Naive thymus-derived CD8-positive, alpha-beta T cell (primary cell): ENCODE results near the gene EXD3. TPM values are rescaled to one million over a fixed set of nuclear protein-coding genes. Genes with fewer than 3 reads are reported as not detected.

ENCODE experiments used
- ATAC-seq, 2 donors: fragments of 150-1000 bp; cut with Tn5 transposase in 1 of 2; sonication (Bioruptor Pico), chemical (Tn5 transposase) in 1 of 2; 1 replicate in 1 of 2; 2 replicates in 1 of 2; pipeline ENCODE4 v1.10.0; 2021; ENCODE audit warnings: mild to moderate bottlenecking in 2 of 2, moderate library complexity in 2 of 2
- POLR2A ChIA-PET: fragments of 350-600 bp; sonication (Branson Sonifier 250); formaldehyde crosslinking; loops from one replicate; lab custom pipeline; 2021; ENCODE audit warnings: antibody characterized with exemption; lab: Charles Lee
- DNase-seq, 10 donors: peaks; one replicate each; pipeline versions ENCODE4 v3.0.0 to v3.0.0-alpha.2; 2020 to 2022
- H3K27ac Mint-ChIP-seq, 10 donors: one replicate each; pipeline ENCODE4 v1.8.0; 2020 to 2022; ENCODE audit warnings: mild to moderate bottlenecking in 10 of 10, mixed read lengths in 10 of 10, moderate library complexity in 4 of 10, inconsistent platforms in 1 of 10
- H3K27me3 Mint-ChIP-seq, 5 donors: one replicate each; pipeline ENCODE4 v1.8.0; 2021 to 2022; ENCODE audit warnings: mixed read lengths in 5 of 5
- H3K36me3 Mint-ChIP-seq, 3 donors: one replicate each; pipeline ENCODE4 v1.8.0; 2020 to 2022; ENCODE audit warnings: mixed read lengths in 3 of 3, mild to moderate bottlenecking in 2 of 3, inconsistent platforms in 1 of 3
- H3K4me1 Mint-ChIP-seq, 4 donors: one replicate each; pipeline ENCODE4 v1.8.0; 2021 to 2022; ENCODE audit warnings: mixed read lengths in 4 of 4
- H3K4me3 Mint-ChIP-seq, 10 donors: one replicate each; pipeline ENCODE4 v1.8.0; 2020 to 2022; ENCODE audit warnings: mild to moderate bottlenecking in 10 of 10, mixed read lengths in 10 of 10, moderate library complexity in 6 of 10, inconsistent platforms in 1 of 10
- H3K9me3 Mint-ChIP-seq, 9 donors: one replicate each; pipeline ENCODE4 v1.8.0; 2020 to 2022; ENCODE audit warnings: mixed read lengths in 9 of 9, mild to moderate bottlenecking in 3 of 9, inconsistent platforms in 1 of 9, moderate library complexity in 1 of 9
- polyA plus RNA-seq, 3 donors: library from polyadenylated mRNA; unstranded; fragments of 300-500 nt; fragmentation: Illumina TruSeq; gene quantifications; one replicate each; pipeline ENCODE4 v1.2.3, GENCODE V29; 2021
- total RNA-seq, 8 experiments: library from RNA in 2 of 8; stranded (reverse) in 2 of 8; gene quantifications; one replicate each; pipeline ENCODE4 v1.2.3 and lab custom pipeline; 2021 to 2026

Gene EXD3
- total and polyA plus RNA-seq, 5 experiments from 2014 or later: 2.6 to 28.3 (median 4.3) TPM

DNA sequence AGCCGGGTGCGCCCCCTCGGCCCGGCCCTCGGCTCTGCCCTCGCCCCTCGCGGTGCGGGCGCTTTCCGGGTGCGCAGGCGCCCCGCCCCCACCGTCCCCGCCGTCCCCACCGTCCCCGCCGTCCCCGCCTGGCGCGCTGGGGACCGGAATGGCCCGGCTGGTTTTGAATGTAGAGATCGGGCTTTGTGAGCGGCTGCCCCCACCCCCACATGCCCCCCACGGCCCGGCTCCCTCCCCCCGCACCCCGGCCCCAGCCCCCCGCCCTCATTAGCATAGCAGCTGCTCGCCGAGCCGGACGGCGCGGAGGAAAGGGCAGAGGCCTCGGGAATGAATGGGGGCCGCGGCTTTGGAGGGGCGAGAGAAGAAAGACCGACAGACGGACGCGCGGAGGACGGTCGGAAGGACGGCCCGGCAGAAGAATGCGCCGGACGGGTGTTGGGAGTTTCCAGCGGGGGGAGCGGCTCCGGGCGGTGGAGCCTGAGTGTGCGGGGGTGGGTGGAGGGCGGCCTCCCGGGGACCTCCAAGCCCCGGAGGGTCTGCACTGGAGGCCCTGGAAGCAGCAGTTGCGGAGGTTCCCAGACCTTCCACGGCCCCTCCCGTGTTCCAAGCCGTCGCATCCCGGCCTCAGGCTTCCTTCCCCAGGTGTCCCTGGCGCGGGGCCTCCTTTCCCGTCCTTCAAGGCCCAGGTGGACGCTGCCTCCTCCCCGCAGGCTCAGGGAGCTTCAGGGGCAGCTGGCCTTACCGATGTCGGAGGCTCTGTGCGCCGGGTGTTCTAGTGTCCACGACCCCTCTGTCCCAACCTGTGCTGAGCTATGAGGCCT, 126.9 kb downstream of the EXD3 start:
- H3K27ac Mint-ChIP-seq: peak overlapping the region in 2 of 10 donors; percentile 31 to 55
- DNase-seq (peak in 1 of 10 donors; percentile 8), ATAC-seq (peak; percentile 10 to 26)
- peak overlapping the region; percentile 54 to 82 (median 73) for H3K4me3 Mint-ChIP-seq
- peaks cover 9 to 56% (median 27%) of the 10 kb centered on the region in 5 donors for H3K27me3 Mint-ChIP-seq
- peaks cover 0 to 4% (median 0%) of the 10 kb centered on the region in 9 donors for H3K9me3 Mint-ChIP-seq
- H3K36me3 Mint-ChIP-seq: peaks cover 0 to 2% (median 0%) of the 10 kb centered on the region in 3 donors
- H3K4me1 Mint-ChIP-seq: peaks cover 4 to 21% (median 17%) of the 10 kb centered on the region in 4 donors
- POLR2A ChIA-PET: no interaction called here

DNA sequence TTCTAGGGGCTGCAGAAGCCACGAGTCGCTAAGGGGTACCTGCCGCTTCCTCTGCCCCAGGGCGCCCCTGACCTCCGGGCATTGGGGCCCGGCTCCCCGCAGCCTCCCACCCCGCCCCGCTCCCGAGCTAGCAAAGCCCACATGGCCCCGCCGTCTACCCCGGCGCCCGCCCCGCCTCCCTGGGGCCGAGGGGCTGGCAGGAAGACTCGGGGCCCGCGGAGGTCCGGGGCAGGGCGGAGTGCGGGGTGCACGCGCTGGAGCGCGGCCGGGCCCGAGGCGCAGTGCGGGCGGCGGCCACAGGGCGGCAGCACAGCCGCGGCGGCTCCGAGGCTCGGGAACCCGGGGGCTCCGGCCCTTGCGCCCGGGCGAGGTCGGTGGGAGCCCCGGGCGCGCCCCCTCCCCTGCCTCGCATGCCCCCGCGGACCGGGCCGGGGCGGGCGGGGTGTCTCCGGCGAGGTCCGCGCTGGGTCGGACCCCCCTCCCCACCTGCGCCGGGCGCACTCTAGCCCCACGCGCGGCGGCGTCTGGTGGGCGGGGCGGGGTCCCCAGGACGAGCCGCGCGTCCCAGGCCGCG, 127.6 kb downstream of the EXD3 start:
- H3K36me3 Mint-ChIP-seq: peaks cover 0 to 2% (median 0%) of the 10 kb centered on the region in 3 donors
- peaks cover 0 to 4% (median 0%) of the 10 kb centered on the region in 9 donors for H3K9me3 Mint-ChIP-seq
- peaks cover 2 to 17% (median 12%) of the 10 kb centered on the region in 4 donors for H3K4me1 Mint-ChIP-seq
- peaks cover 9 to 53% (median 25%) of the 10 kb centered on the region in 5 donors for H3K27me3 Mint-ChIP-seq
- ATAC-seq (peak; percentile 86 to 88), DNase-seq (peak in 7 of 10 donors; percentile 28 to 61 (median 52))
- POLR2A ChIA-PET: no interaction called here
- peak overlapping the region in 8 of 10 donors; percentile 24 to 58 (median 48) for H3K4me3 Mint-ChIP-seq
- no peak overlapping the region for H3K27ac Mint-ChIP-seq

DNA sequence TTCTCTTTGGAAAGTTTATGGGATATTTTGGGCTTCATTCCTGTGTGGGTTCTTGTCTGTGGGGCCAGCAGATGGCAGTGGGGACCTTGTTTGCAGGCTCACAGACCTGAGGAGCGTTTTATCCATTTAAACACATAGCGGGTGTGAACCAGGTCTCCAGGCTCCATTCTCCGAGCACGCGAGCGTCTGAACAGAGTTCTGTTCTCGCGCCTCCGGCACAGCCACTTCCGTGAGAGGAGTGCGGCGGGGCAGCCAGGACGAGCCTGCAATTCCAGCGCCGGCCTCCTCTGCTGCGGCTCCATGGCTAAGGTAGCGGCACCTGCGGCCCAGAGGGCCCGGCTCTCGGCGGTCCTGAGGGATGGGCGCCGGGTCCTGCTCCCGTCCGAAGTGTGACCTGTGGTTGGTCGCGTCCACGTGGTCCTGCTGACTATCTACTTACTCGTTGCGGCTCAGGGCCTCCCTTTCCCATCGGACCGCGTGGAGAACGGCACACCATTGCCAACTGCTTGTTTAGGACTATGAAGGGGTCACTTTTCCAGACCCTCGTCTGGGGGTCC, 128.2 kb downstream of the EXD3 start:
- peaks cover 2 to 14% (median 11%) of the 10 kb centered on the region in 4 donors for H3K4me1 Mint-ChIP-seq
- H3K4me3 Mint-ChIP-seq: peak overlapping the region; percentile 29 to 62 (median 56)
- POLR2A ChIA-PET: no interaction called here
- peaks cover 0 to 2% (median 0%) of the 10 kb centered on the region in 3 donors for H3K36me3 Mint-ChIP-seq
- ATAC-seq: peak; percentile 35 to 48
- peaks cover 9 to 53% (median 21%) of the 10 kb centered on the region in 5 donors for H3K27me3 Mint-ChIP-seq
- no peak overlapping the region for H3K27ac Mint-ChIP-seq
- DNase-seq: peak in 1 of 10 donors; percentile 3
- peaks cover 0 to 4% (median 0%) of the 10 kb centered on the region in 9 donors for H3K9me3 Mint-ChIP-seq

DNA sequence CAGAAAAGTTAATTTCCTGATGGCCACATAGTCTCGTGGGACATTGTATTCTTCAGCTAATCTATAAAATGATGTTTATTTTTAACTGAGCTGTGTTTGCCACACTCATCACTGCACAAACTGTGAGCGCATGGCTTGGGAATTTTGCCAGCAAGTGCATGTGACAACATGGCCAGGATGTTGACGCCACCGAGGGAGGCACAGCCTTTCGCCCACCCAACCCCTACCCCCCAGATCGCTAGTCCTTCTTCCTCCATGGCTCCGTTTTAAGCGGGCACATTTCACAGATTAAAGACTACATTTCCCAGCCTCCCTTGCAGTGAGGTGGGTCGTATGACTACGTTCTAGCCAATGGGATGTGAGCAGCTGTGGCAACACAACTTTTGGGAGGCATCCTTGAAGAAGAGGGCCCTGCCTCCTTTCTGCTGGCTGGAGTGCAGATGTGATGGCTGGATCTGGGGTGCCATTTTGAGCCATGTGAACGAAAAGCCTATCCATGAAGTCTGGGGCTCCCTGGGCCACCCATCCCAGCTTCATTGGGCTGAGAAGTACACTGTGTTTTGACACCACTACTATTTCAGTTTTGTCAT, 128.8 kb downstream of the EXD3 start:
- POLR2A ChIA-PET: interaction anchor here (0.8 to 1.5 kb wide), 2 partner anchors 28 to 258 kb away, joined by 3 read pairs; partner anchors contain the start of gene MRPL41
- H3K4me3 Mint-ChIP-seq: peak overlapping the region; percentile 29 to 62 (median 56)
- no peak for DNase-seq
- H3K36me3 Mint-ChIP-seq: peaks cover 0 to 2% (median 0%) of the 10 kb centered on the region in 3 donors
- peaks cover 2 to 13% (median 11%) of the 10 kb centered on the region in 4 donors for H3K4me1 Mint-ChIP-seq
- H3K27me3 Mint-ChIP-seq: peaks cover 9 to 50% (median 21%) of the 10 kb centered on the region in 5 donors
- H3K9me3 Mint-ChIP-seq: peaks cover 0 to 4% (median 0%) of the 10 kb centered on the region in 9 donors
- peak in 1 of 2 donors; percentile 52 for ATAC-seq
- H3K27ac Mint-ChIP-seq: peak overlapping the region in 1 of 10 donors; percentile 8

DNA sequence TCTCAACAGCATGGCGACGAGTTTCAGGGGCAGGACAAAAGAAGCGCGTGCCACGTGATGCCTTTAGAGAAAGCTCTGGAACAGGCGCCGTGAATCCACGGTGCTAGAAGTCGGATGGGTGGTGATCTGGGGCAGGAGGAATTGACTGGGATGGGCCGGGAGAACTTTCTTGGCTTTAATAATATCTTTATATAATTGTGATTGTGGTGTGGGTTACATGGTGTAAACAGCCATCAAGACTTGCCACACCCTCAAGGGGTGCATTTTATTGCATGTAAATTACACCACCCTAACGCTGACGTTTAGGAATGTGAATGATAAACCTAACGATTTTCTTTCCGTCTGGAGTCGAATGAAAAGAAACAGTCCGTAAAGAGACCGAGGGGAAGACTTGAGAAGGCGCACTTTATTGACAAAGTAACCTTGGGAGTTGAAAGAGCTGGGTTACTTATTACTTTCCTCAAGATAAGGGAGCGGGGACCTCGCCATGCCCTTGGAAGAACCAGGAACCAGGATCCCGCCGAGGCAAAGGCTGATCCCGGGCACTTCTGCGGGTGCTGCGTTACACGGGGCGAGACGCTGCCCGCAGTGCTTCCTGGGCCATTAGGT, 129.4 kb downstream of the EXD3 start:
- no peak for DNase-seq
- H3K4me1 Mint-ChIP-seq: peaks cover 2 to 13% (median 11%) of the 10 kb centered on the region in 4 donors
- H3K27me3 Mint-ChIP-seq: peaks cover 9 to 46% (median 21%) of the 10 kb centered on the region in 5 donors
- POLR2A ChIA-PET: interaction anchor here (0.7 to 1.5 kb wide), 3 partner anchors 26 to 258 kb away, joined by 3 to 6 read pairs (median 3); partner anchors contain the start of gene MRPL41
- H3K9me3 Mint-ChIP-seq: peaks cover 0 to 4% (median 0%) of the 10 kb centered on the region in 9 donors
- no peak for ATAC-seq
- H3K36me3 Mint-ChIP-seq: peaks cover 0 to 2% (median 0%) of the 10 kb centered on the region in 3 donors
- H3K27ac Mint-ChIP-seq: peak overlapping the region in 1 of 10 donors; percentile 8
- H3K4me3 Mint-ChIP-seq: peak overlapping the region in 5 of 10 donors; percentile 18 to 39 (median 26)

DNA sequence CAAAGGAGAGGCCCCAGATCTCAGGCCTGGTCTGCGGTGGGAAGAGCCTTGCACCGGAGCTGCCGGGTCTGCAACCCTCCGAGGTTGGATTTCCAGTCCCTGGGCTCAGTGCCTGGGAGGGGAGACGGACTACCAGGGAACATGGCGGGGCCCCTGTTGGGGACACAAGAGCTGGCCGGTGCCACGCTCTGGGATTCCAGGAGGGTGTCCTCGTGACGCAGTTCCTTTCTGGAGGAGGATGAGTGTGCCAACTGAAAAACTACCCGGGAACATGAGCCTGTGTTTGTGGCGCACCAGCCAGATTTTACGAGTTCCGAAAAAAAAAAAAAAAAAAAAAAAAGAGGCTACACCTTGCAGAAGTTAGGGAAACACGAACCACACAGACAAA, 129.9 kb downstream of the EXD3 start:
- POLR2A ChIA-PET: interaction anchor here (0.5 to 1.5 kb wide), 4 partner anchors 26 to 259 kb away, joined by 3 to 7 read pairs (median 4); partner anchors contain the start of gene MRPL41
- peak overlapping the region in 2 of 10 donors; percentile 18 to 26 for H3K4me3 Mint-ChIP-seq
- H3K36me3 Mint-ChIP-seq: peaks cover 0 to 2% (median 0%) of the 10 kb centered on the region in 3 donors
- ATAC-seq (no peak), DNase-seq (no peak)
- no peak overlapping the region for H3K27ac Mint-ChIP-seq
- peaks cover 2 to 13% (median 11%) of the 10 kb centered on the region in 4 donors for H3K4me1 Mint-ChIP-seq
- peaks cover 9 to 43% (median 21%) of the 10 kb centered on the region in 5 donors for H3K27me3 Mint-ChIP-seq
- H3K9me3 Mint-ChIP-seq: peaks cover 0 to 4% (median 0%) of the 10 kb centered on the region in 9 donors

DNA sequence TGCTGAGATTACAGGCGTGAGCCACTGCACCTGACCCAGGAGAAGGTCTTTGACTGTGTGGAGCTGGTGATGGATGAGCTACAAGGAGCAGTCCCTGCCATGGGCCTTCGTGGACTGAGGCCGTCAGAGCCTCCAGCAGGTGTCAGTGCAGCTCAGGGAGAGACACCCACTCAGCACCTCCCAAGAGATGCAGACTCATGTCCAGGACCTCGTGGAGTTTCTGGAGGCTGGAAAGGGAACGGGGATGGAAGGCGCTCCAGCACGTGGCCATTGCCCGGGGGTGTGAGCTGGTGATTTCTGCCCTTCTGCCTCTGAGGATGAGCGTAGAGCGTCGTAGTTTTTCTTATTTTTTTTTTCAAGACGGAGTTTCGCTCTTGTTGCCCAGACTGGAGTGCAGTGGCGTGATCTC, 136.0 kb downstream of the EXD3 start:
- no peaks in the 10 kb centered on the region for H3K36me3 Mint-ChIP-seq
- H3K27ac Mint-ChIP-seq: peak overlapping the region in 1 of 10 donors; percentile 44
- H3K9me3 Mint-ChIP-seq: peaks cover 0 to 5% (median 0%) of the 10 kb centered on the region in 9 donors
- H3K4me1 Mint-ChIP-seq: peaks cover 0 to 15% (median 3%) of the 10 kb centered on the region in 4 donors
- ATAC-seq (peak; percentile 56 to 67), DNase-seq (peak in 1 of 10 donors; percentile 4)
- no peak overlapping the region for H3K4me3 Mint-ChIP-seq
- peaks cover 1 to 40% (median 5%) of the 10 kb centered on the region in 5 donors for H3K27me3 Mint-ChIP-seq
- POLR2A ChIA-PET: interaction anchor here (0.7 kb wide), 1 partner anchor 250 kb away, joined by 7 read pairs; no protein-coding TSS in a partner anchor

DNA sequence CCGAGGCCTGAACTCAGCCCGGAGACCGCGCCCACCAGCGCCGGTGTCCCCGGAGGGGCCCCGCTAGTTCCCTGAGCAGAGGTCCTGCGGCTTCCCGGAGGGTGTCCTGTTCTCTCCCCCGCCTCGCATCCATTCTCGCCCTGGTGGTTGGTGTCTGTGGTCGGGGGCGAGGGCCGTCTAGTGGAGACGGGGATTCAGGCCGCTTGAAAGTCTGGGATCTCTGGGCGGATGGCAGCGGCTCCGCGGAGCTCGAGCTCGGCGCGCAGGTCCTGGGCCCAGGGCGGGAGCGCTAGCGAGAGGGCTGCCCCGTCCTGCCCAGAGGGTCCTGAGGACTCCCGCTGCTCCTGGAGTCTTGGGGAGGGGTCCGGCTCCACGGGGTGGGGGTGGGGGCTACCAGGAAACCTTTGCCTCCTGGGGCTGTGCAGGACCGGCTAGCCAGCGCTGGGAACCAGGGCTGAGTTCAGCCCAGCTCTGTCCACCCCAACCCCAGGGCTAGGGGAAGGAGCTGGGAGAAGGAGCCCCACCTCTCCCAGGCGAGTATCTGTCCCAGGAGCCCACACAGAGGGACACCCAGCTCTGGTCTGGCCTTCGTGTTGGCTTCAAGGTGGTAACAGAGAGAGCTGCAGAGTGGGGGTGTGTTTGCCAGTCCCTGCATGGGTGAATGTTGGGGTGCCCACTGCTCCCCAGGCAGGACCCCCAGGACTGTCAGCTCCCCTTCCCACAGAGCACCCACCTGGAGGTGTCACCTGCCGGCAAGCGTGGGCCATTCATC, 141.4 kb downstream of the EXD3 start:
- POLR2A ChIA-PET: no interaction called here
- DNase-seq (no peak), ATAC-seq (no peak)
- Mint-ChIP-seq H3K4me1 (peaks cover 7 to 16% (median 11%) of the 10 kb centered on the region in 4 donors), H3K27ac (peak overlapping the region in 1 of 10 donors; percentile 49), H3K4me3 (no peak overlapping the region), H3K36me3 (peaks cover 0 to 2% (median 0%) of the 10 kb centered on the region in 3 donors), H3K27me3 (peaks cover 1 to 44% (median 6%) of the 10 kb centered on the region in 5 donors), H3K9me3 (peaks cover 0 to 5% (median 0%) of the 10 kb centered on the region in 9 donors)

DNA sequence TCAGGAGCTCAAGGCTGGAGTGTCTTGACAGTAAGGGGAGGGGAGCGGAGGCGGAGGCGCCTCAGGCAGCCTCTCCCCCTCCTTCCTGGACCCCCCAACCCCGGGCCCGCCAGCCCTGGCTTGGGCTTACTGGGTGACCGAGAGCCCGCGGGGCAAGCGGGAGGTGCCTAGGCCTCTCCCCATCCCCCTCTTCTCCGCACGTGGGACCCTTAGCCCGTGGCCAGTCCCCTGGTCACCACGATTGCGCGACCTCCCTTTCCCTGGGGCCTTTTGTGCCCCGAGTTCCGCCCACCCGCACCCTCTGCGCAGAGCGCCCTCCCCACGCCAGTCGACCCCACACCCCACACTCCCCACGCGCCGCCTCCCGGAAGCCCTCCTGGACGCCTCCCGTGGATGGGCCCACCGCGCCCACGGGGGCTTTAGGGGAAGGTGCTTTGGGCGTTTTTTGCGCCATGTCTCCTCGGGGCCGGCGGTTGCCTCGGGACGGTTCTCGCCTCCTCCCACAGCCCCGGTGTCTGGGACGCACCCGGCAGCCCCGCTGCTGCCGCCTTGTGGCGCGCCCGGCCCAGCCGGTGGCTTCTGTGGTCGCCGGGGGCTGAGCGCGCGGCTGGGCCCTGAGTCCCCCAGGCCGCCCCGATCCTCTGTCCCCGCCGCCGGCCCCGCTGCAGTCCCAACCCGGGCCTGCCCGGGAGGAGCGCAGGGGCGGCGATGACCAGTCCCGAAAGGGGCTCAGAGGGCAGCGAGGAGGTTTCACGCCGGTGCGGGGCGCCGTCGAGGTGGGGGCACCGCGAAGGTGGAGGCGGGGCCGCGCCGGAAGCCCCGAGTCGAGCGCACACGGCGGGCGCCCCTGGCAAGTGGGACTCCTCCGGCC, 142.3 kb downstream of the EXD3 start:
- H3K9me3 Mint-ChIP-seq: peaks cover 0 to 5% (median 0%) of the 10 kb centered on the region in 9 donors
- ATAC-seq (no peak), DNase-seq (no peak)
- H3K36me3 Mint-ChIP-seq: peaks cover 0 to 2% (median 0%) of the 10 kb centered on the region in 3 donors
- peaks cover 8 to 19% (median 13%) of the 10 kb centered on the region in 4 donors for H3K4me1 Mint-ChIP-seq
- H3K27ac Mint-ChIP-seq: no peak overlapping the region
- POLR2A ChIA-PET: interaction anchor here (0.6 to 1.5 kb wide), 2 partner anchors 44 to 346 kb away, joined by 4 to 5 read pairs; no protein-coding TSS in a partner anchor
- peaks cover 3 to 44% (median 8%) of the 10 kb centered on the region in 5 donors for H3K27me3 Mint-ChIP-seq
- no peak overlapping the region for H3K4me3 Mint-ChIP-seq
